GM19395 (cell line): ENCODE results near the gene COL12A1.

Experiments
- ATAC-seq: cut with Tn5 transposase; IDR thresholded peaks from one replicate; pipeline ENCODE4 v1.9.1; 2021; ENCODE audit warnings: mild to moderate bottlenecking, moderate library complexity; ENCODE audit not compliant: unreplicated experiment

COL12A1 gene

GRCh38 chr6:75205776-75206575 lies at the start of gene COL12A1:
TSS of gene COL12A1 (minus strand) at chr6:75206053. CDS start at chr6:75202792, 3,261 bp downstream.
- ATAC-seq = no peak

- no peak for ATAC-seq
Observed at GRCh38 chr6:75250552-75250951, 44.7 kb upstream of the COL12A1 start.

GRCh38 chr6:75249837-75250236 lies 44.0 kb upstream of the COL12A1 start:
- ATAC-seq = no peak

- no peak for ATAC-seq
Observed at GRCh38 chr6:75246386-75246785, 40.5 kb upstream of the COL12A1 start.

- peak; percentile 24 for ATAC-seq
Observed at GRCh38 chr6:75244063-75244584, 38.3 kb upstream of the COL12A1 start.

GRCh38 chr6:75243333-75244062 lies 37.6 kb upstream of the COL12A1 start, which contains the start of gene COX7A2:
TSS of gene COX7A2 (minus strand) at chr6:75243801. CDS start at chr6:75243734, 67 bp downstream.
- ATAC-seq = peak; percentile 98

- ATAC-seq = no peak
Observed at GRCh38 chr6:75236630-75237029, 30.8 kb upstream of the COL12A1 start.

GRCh38 chr6:75235271-75235670 lies 29.4 kb upstream of the COL12A1 start:
- no peak for ATAC-seq

GRCh38 chr6:75234126-75234865 lies 28.4 kb upstream of the COL12A1 start:
- ATAC-seq = no peak

- ATAC-seq = no peak
Observed at GRCh38 chr6:75233092-75233615, 27.3 kb upstream of the COL12A1 start.

- ATAC-seq = no peak
Observed at GRCh38 chr6:75230484-75231325, 24.9 kb upstream of the COL12A1 start.

- no peak for ATAC-seq
Observed at GRCh38 chr6:75224303-75224926, 18.6 kb upstream of the COL12A1 start.

- no peak for ATAC-seq
Observed at GRCh38 chr6:75223428-75223827, 17.6 kb upstream of the COL12A1 start.

- no peak for ATAC-seq
Observed at GRCh38 chr6:75222261-75222660, 16.4 kb upstream of the COL12A1 start.

GRCh38 chr6:75221116-75221515 lies 15.3 kb upstream of the COL12A1 start:
- no peak for ATAC-seq

- ATAC-seq = no peak
Observed at GRCh38 chr6:75220357-75220756, 14.5 kb upstream of the COL12A1 start.

GRCh38 chr6:75219263-75219662 lies 13.4 kb upstream of the COL12A1 start:
- ATAC-seq = no peak

- no peak for ATAC-seq
Observed at GRCh38 chr6:75217193-75217592, 11.3 kb upstream of the COL12A1 start.

GRCh38 chr6:75215291-75215690 lies 9.4 kb upstream of the COL12A1 start:
- ATAC-seq = no peak
